ENCODE measurements around the gene PDE3A.

Gene PDE3A

GRCh38 chr12:20424841-20425240 lies 56.5 kb downstream of the PDE3A start:
- no peak for DNase-seq (ENCODE audit: low read depth)

DNA sequence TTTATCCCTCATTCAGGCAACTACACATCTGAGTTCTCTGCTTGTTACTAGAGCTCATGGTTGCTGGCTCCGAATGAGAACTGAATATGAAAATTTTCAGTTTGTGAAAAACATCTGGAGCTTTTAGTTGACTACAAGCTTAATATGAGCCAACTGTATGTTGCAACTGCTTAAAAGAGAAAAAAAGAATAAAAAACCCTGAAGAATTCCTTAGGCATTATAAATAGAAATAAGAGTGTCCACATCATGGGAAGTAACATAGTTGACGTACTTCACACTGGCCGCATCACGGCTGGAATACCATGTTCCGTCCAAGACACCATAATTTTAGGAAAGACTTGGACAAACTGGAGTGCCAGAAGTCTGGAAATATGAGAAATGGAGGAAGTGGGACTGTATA lies 57.9 kb downstream of the PDE3A start:
- DNase-seq (ENCODE audit: low read depth): no peak

DNA sequence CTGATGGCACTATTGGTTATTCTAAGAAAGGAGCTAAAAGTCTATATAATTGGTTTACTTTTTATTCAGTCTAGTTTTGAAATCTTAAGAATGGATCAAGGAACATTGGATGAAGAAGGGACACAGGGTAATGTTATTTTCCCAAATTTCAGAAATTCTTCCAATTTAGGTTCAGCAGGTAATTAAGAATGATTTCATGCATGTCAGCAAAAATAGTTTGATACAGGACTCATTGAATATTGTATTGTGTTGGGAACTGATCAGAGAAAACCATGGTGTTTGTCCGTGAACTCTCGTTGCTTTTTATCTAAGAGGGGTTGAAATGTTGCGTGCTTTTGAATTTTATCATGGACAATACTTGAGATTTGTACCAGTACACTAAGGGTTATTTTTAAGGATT lies 58.6 kb downstream of the PDE3A start:
- no peak for DNase-seq (ENCODE audit: low read depth)

GRCh38 chr12:20429852-20430251 lies 61.5 kb downstream of the PDE3A start:
- DNase-seq (ENCODE audit: low read depth): no peak

DNA sequence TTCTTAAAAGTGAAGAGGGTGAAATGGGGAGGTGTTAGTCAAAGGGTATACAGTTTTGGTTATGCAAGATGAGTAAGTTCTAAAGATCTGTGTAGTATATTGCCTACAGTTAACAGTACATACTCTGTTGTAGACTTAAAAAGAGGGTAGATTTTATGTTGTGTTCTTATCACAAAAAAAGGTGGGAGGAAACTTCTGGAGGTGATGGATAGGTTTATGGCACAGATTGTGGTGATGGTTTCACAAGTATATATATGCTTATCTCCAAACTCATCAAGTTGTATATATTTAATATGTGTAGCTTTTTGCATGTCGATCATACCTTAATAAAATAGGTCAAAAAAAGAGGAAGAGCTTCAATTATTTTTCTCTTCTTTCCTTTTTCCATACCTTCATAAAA lies 64.0 kb downstream of the PDE3A start:
- DNase-seq (ENCODE audit: low read depth): no peak

GRCh38 chr12:20434996-20435395 lies 66.7 kb downstream of the PDE3A start:
- DNase-seq (ENCODE audit: low read depth): no peak

DNA sequence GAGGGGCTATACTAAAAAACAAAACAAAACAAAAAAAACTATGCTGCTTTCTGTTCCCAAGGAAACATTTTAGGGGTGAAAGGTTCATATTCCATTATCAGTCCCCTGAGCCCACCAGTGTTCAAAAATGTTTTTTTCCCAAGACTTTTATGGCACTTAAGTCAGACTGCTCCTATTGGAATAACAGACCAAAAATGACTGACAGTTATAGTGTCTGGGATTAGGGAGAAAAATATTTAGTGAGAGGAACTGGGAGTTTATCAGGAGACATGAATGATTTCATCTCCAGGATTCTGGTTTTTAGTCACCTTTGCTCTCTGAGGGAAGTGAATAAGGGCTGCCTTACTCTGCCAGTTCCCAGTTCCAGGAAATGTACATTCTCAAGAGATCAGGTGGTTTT lies 68.0 kb downstream of the PDE3A start:
- no peak for DNase-seq (ENCODE audit: low read depth)

DNA sequence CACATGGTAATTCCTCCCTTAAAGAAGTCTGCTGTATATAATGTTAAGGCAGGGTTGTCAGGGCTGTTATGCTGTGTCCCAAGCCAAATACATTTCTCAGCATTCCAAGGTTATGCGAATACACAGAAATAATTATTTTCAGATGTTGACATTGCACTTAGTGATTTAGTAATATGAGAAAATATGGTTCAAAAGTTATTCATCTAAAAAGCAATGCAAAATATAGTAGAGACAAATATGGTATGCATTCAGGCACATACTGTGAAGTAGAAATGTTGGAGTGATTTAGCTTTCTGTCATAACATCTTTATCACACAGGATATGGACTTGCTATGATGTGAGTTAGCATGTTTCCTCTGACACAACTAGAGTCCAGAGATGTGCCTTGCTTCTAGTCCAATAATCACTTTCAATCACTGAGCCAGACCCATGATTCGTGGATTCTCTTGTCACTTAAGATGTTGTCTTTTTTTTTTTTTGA lies 70.0 kb downstream of the PDE3A start:
- no peak for DNase-seq (ENCODE audit: low read depth)

DNA sequence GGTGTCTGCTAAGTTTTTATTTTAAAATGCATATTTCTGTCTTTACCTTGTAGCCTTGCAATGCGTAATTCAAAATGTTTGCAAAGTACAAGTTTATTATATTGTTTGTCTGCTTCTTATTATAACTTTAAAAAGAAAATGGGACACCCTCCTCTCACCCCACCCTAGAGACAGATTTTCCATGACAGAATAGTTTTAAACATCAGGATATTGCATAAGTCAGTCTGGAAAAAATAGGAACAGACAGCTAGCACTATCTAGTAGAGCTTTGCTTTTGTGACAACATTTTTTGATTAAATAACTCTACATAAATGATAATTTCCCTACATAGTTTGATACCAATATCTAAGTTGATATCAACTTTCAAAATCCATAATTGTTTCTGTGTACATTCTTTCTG lies 71.3 kb downstream of the PDE3A start:
- no peak for DNase-seq (ENCODE audit: low read depth)

DNA sequence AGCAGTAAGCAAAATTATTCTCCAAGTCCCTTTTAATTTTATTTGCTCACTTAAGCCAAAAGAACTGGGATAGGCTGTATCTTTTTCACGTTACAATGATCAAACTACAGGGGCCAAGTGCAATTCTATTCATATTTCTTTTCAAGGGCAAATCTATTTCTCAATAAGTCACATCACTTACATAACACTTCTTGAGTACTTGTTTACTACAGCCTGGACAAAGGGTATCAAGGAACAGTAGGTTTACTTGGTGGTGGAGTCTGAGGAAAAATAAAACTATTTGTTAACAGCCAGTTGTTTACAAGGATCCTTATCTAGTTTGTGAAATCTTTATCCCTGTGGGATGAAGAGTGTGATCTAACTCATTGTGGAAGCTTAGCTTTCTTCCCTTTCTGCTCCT lies 72.1 kb downstream of the PDE3A start:
- DNase-seq (ENCODE audit: low read depth): no peak

GRCh38 chr12:20442322-20442721 lies 74.0 kb downstream of the PDE3A start:
- DNase-seq (ENCODE audit: low read depth): no peak

GRCh38 chr12:20443255-20443654 lies 74.9 kb downstream of the PDE3A start:
- DNase-seq (ENCODE audit: low read depth): no peak

DNA sequence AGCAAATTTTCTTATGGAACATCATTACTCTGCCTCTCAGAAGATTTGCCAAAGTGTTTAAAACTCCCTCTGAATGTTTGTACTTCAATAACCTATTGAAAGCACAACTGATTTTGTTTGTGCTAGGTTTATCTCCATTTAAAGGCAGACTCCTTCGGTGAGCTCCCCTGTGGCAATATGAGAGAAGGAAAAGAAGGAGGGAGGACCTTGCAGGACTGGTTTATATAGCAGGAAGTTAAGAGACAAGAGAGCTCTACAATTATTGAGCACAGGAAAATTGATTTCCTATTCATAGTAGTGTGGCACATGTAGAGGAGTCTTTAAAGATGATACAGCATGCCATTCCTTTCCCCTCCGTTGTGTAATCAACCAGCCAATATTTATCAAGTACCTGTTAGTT lies 75.5 kb downstream of the PDE3A start:
- DNase-seq (ENCODE audit: low read depth): no peak

- DNase-seq (ENCODE audit: low read depth): no peak
These were observed 76.3 kb downstream of the PDE3A start for GRCh38 chr12:20444595-20445170.

GRCh38 chr12:20445687-20446086 lies 77.3 kb downstream of the PDE3A start:
- DNase-seq (ENCODE audit: low read depth): no peak

DNA sequence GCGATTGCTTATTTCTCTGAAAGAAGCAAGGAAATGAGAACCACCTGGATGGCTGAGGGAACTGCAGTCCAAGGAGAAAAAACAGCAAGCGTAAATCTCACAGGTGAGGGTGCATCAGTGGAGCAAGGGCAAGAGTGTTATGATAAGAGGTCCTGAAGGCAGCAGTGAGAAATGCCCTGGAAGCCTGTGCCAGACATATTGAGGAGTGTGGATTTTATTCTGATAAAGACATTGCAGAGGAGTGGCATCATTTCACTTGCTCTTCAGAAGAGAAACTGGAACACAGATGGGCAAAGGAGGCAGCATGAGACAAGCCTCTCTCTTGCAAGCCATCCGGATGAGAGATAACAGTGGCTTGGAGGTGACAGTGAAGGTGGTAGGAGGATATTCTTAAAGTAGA lies 78.5 kb downstream of the PDE3A start:
- DNase-seq (ENCODE audit: low read depth): no peak

- DNase-seq (ENCODE audit: low read depth): no peak
These were observed 80.4 kb downstream of the PDE3A start for GRCh38 chr12:20448781-20449180.

DNA sequence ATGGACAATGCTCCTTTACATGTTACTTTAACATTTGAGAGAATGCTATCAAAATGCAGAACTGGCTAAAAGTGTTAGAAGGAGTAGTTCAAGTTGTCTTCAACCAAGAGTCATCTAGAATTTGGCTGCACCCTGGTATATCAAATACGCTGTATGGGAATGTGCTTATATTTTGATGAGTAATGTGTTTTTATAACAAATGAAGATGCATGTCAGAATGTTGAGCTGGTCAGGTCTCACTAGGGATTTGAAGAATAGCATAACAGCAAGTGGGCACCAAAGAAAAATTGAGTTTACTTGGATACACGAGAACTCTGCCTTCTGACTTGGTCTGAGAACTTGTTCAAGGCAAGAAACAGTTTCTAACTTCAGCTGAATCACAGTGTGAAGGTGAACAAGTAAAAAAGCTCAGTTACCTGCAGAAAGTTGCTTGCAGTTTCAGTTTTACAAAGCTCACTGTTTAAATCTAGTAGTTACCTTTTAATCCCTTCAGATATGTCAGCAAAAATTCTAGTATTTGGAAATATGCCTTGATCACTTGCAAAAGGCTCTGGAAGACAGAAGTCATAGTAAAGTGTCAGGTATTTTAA lies 82.3 kb downstream of the PDE3A start:
- no peak for DNase-seq (ENCODE audit: low read depth)

DNA sequence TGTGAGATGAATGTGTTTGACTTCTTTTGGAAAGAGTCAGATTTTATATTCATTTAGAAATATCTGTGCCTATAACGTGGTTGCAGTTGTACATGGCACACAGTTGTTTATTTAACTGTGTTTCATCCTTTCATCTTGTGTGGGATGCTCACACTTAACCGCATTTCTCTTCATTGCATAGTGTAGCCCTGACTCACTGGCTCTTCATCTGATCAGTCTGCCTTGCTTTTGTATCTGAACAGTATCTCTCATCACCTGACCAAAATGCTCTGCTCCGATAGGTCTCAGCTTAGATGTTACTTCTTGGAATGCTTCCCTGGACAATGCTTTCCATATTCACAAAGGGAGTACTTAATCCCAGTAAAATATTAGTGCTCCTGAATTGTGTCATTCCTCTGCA lies 83.4 kb downstream of the PDE3A start:
- no peak for DNase-seq (ENCODE audit: low read depth)

GRCh38 chr12:20452496-20453010 lies 84.2 kb downstream of the PDE3A start:
- DNase-seq (ENCODE audit: low read depth): no peak

GRCh38 chr12:20453756-20454310 lies 85.5 kb downstream of the PDE3A start:
- DNase-seq (ENCODE audit: low read depth): no peak

DNA sequence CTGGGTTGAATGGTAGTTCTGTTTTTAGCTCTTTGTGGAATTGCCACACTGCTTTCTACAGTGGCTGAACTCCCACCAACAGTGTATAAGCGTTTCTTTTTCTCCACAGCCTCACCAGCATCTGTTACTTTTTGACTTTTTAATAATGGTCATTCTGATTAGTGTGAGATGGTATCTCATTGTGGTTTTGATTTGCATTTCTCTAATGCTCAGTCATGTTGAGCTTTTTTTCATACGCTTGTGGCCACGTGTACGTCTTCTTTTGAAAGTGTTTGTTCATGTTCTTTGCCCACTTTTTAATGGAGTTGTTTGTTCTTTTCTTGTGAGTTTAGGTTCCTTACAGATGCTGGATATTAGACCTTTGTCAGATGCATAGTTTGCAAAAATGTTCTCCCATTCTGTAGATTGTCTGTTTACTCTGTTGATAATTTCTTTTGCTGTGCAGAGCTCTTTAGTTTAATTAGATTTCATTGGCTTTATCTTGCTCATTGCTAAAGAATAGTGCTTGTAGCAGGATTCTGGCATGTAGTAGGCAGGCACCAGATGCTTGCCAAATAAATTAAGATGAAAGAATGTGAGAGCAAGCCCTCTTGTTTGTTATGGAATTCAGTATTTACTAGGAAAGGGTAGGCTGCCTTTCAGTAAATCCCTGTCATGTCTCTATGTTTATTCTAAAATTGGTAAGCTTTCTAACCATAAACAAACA lies 86.8 kb downstream of the PDE3A start:
- no peak for DNase-seq (ENCODE audit: low read depth)

DNA sequence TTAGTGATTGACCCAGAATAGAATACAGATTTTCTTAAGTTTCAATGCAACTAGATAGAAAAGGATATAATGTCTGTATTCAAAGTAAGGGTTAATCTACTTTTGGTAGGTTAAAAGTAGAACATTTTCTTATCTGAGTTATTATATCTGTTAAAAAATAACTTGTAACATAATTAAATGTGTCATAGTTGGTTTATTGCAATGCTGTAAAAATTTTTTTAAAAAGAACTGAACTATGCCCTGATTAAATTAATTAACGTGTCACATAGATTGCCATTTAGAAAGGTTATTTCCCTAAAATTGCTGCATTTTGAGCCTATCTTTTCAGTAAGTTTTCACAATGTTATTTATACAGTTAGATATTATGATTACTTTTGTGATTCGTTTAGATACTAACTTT lies 89.2 kb downstream of the PDE3A start:
- DNase-seq (ENCODE audit: low read depth): no peak

Data from stimulated activated CD8-positive, alpha-beta memory T cell treated with anti-CD3 and anti-CD28 coated beads, Interleukin-12 subunit alpha, Interleukin-12 subunit beta, amount 100 ng/mL, for 1 hour (primary cell).